Measurements from ENCODE around the gene GLA.

- TF ChIP-seq CTCF (conservative IDR thresholded peaks at IDR 0.05; ENCODE audit: low read depth, low read length) (no peak), EZH2 (IDR thresholded peaks at IDR 0.05; ENCODE audit: low read length, unreplicated experiment) (no peak)
These were observed 19.1 kb downstream of the GLA start for GRCh38 chrX:101388604-101389003.

Data from PC-3 (cell line).